HepG2 (cell line): ENCODE results near the gene LHPP. TPM values are rescaled to one million over a fixed set of nuclear protein-coding genes. Genes with fewer than 3 reads are reported as not detected.

Experiments used
- ATAC-seq: fragments of 200-7000 bp; cut with Tn5 transposase; 3 replicates; pipeline ENCODE4 v1.9.1; 2020; ENCODE audit warnings: mild to moderate bottlenecking, moderate library complexity
- BruUV-seq: library from RNA; stranded (reverse); fragments of 400-500 nt; replicated peaks from 2 replicates; lab custom pipeline; 2021; lab: Mats Ljungman, UMichigan
- CTCF ChIA-PET: fragments of 300-600 bp; formaldehyde crosslinking; extraction: SDS; loops from one replicate; lab custom pipeline; 2021; ENCODE audit warnings: low total read pairs, inconsistent platforms, low intra/inter-chr PET ratio; lab: Yijun Ruan, JAX
- POLR2A ChIA-PET: fragments of 350-600 bp; sonication (Branson Sonifier 250); formaldehyde crosslinking; loops from one replicate; lab custom pipeline; 2020; ENCODE audit warnings: antibody characterized with exemption, inconsistent platforms; lab: Yijun Ruan, JAX
- DNase-seq: peaks from one replicate; pipeline ENCODE4 v3.0.0-alpha.2; 2015; ENCODE audit warnings: low spot score
- FAIRE-seq: peaks from 3 replicates; lab custom pipeline; 2011; peaks lifted over from hg19 to GRCh38; lab: Jason Lieb, UNC
- H2AFZ ChIP-seq: one replicate; pipeline ENCODE4 v1.6.1; 2011; ENCODE audit warnings: low read length, inconsistent platforms
- H3K27ac ChIP-seq: fragments of 300-600 bp; 3 replicates; pipeline ENCODE4 v1.8.0; 2011; ENCODE audit warnings: mixed run types, mild to moderate bottlenecking, mixed read lengths, low read length, inconsistent platforms; ENCODE audit not compliant: insufficient read depth; ENCODE audit errors: extremely low read length
- H3K27me3 ChIP-seq, 2 experiments: fragments of 200-600 bp in 1 of 2; 2 replicates in 1 of 2; 3 replicates in 1 of 2; pipeline versions ENCODE4 v1.6.0 to v1.8.0; 2011; ENCODE audit warnings: low read length in 2 of 2, mild to moderate bottlenecking in 2 of 2, moderate library complexity in 2 of 2, inconsistent platforms in 1 of 2; ENCODE audit not compliant: insufficient read depth in 2 of 2, control insufficient read depth in 1 of 2
- H3K36me3 ChIP-seq, 2 experiments: fragments of 200-600 bp in 1 of 2; replicated peaks in 1 of 2; 2 replicates in 1 of 2; 3 replicates in 1 of 2; pipeline versions ENCODE4 v1.5.1 to v1.8.0; 2011; ENCODE audit warnings: low read length in 2 of 2, inconsistent platforms in 1 of 2; ENCODE audit not compliant: insufficient read depth in 2 of 2, control insufficient read depth in 1 of 2
- H3K4me1 ChIP-seq: 2 replicates; pipeline ENCODE4 v1.5.1; 2012; ENCODE audit warnings: low read length, inconsistent platforms; ENCODE audit not compliant: insufficient read depth
- H3K4me2 ChIP-seq: 2 replicates; pipeline ENCODE4 v1.6.0; 2011; ENCODE audit warnings: low read depth, low read length, inconsistent platforms
- H3K4me3 ChIP-seq, 3 experiments: fragments of 200-600 bp in 1 of 3; sonication (generic), shearing (Covaris generic) in 1 of 3; replicated peaks in 1 of 3; 2 replicates each; pipeline ENCODE4 v1.5.1; 2011 to 2016; ENCODE audit warnings: low read length in 3 of 3, inconsistent platforms in 2 of 3, low read depth in 2 of 3, mild to moderate bottlenecking in 2 of 3, control low read depth in 1 of 3, mixed read lengths in 1 of 3; ENCODE audit not compliant: insufficient read depth in 1 of 3
- H3K79me2 ChIP-seq: one replicate; pipeline ENCODE4 v1.6.1; 2011; ENCODE audit warnings: low read length, inconsistent platforms; ENCODE audit not compliant: insufficient read depth
- H3K9ac ChIP-seq: 2 replicates; pipeline ENCODE4 v1.6.0; 2011; ENCODE audit warnings: mild to moderate bottlenecking, low read depth, low read length, inconsistent platforms; ENCODE audit not compliant: insufficient read depth
- H3K9me3 ChIP-seq: 2 replicates; pipeline ENCODE4 v1.5.1; 2012; ENCODE audit warnings: mild to moderate bottlenecking, low read length
- H4K20me1 ChIP-seq: 2 replicates; pipeline ENCODE4 v1.6.0; 2011; ENCODE audit warnings: inconsistent platforms, mild to moderate bottlenecking, low read length, moderate library complexity; ENCODE audit not compliant: insufficient read depth
- EED ChIP-seq: sonication (generic); formaldehyde crosslinking; IDR thresholded peaks from 2 replicates; pipeline ENCODE4 v1.5.0; 2020; ENCODE audit warnings: mild to moderate bottlenecking, missing genetic modification reagents
- HNF4A ChIP-seq: sonication (generic); formaldehyde crosslinking; IDR thresholded peaks from 2 replicates; pipeline ENCODE4 v1.4.0; 2020; ENCODE audit warnings: missing genetic modification reagents
- HOXA3 ChIP-seq: sonication (generic); formaldehyde crosslinking; IDR thresholded peaks from 2 replicates; pipeline ENCODE4 v1.5.0; 2020; ENCODE audit warnings: missing genetic modification reagents
- KAT7 ChIP-seq: IDR thresholded peaks from 2 replicates; pipeline ENCODE4 v1.6.1; 2018; ENCODE audit warnings: borderline replicate concordance, missing compliant biosample characterization
- MYC ChIP-seq: sonication (generic); formaldehyde crosslinking; IDR thresholded peaks from 2 replicates; pipeline ENCODE4 v1.9.0; 2021; ENCODE audit warnings: missing genetic modification reagents, borderline replicate concordance
- RELA ChIP-seq: sonication (generic); formaldehyde crosslinking; IDR thresholded peaks from 2 replicates; pipeline ENCODE4 v1.4.0; 2020; ENCODE audit warnings: missing genetic modification reagents
- ZFP37 ChIP-seq: sonication (generic); formaldehyde crosslinking; IDR thresholded peaks from 2 replicates; pipeline ENCODE4 v1.4.0; 2020; ENCODE audit warnings: missing genetic modification reagents, borderline replicate concordance
- ZHX1 ChIP-seq: sonication (generic); formaldehyde crosslinking; IDR thresholded peaks from 2 replicates; pipeline ENCODE4 v1.8.1; 2022; ENCODE audit warnings: low read depth, mild to moderate bottlenecking, missing genetic modification reagents
- ZNF263 ChIP-seq: sonication (generic); formaldehyde crosslinking; IDR thresholded peaks from 2 replicates; pipeline ENCODE4 v1.4.0; 2020; ENCODE audit warnings: missing genetic modification reagents
- ZNF33B ChIP-seq: sonication (generic); formaldehyde crosslinking; IDR thresholded peaks from 2 replicates; pipeline ENCODE4 v1.5.1; 2020; ENCODE audit warnings: mild to moderate bottlenecking, missing genetic modification reagents
- ZNF549 ChIP-seq: sonication (generic); formaldehyde crosslinking; IDR thresholded peaks from 2 replicates; pipeline ENCODE4 v1.5.0; 2020; ENCODE audit warnings: missing genetic modification reagents
- ZNF749 ChIP-seq: sonication (generic); formaldehyde crosslinking; IDR thresholded peaks from 2 replicates; pipeline ENCODE4 v1.8.0; 2022; ENCODE audit warnings: mild to moderate bottlenecking, missing genetic modification reagents, moderate library complexity, borderline replicate concordance
- ZNF776 ChIP-seq: sonication (generic); formaldehyde crosslinking; IDR thresholded peaks from 2 replicates; pipeline ENCODE4 v1.4.0; 2020; ENCODE audit warnings: mild to moderate bottlenecking, missing genetic modification reagents
- WGBS: methylation state at CpG from one replicate; pipeline ENCODE4 v1.1.6; 2017; ENCODE audit warnings: low lambda C conversion rate; 5-methylcytosine and 5-hydroxymethylcytosine counted together
- in situ Hi-C: cut with HindIII; loops from 2 replicates; pipeline ENCODE4 v1.10.0; 2017; ENCODE audit warnings: low pct_unique_long_range_greater_than_20kb; ENCODE audit not compliant: extremely low pct_ligation_motif_present
- intact Hi-C: fragments of 100-400 bp; cut with micrococcal nuclease; formaldehyde crosslinking; loops from one replicate; pipeline ENCODE4 v1.10.0; 2022; ENCODE audit not compliant: unreplicated experiment
- polyA plus RNA-seq, 8 experiments: library from polyadenylated mRNA; depleted of rRNA in 3 of 8; stranded (reverse) in 7 of 8; unstranded in 1 of 8; fragments of >200 nt; fragmentation: Illumina TruSeq in 4 of 8; extraction: Trizol in 4 of 8; gene quantifications; 2 replicates each; pipeline versions ENCODE4 v1.2.1 to v1.2.3, GENCODE V29; 2011 to 2016; ENCODE audit warnings: low read depth in 4 of 8, missing spikeins in 1 of 8, mixed read lengths in 1 of 8; ENCODE audit not compliant: insufficient read depth in 1 of 8
- total RNA-seq, 5 experiments: library from RNA; depleted of rRNA; stranded (reverse); fragments of >200 nt; fragmentation: Illumina TruSeq; extraction: Trizol; gene quantifications; 2 replicates each; pipeline ENCODE4 v1.2.3, GENCODE V29; 2016; ENCODE audit warnings: low read depth in 1 of 5

Gene LHPP
- total and polyA plus RNA-seq, 2 of the 13 experiments (the other 11 are each of a cell fraction or from before 2014, with no cell fraction given), result 5.2 to 13.1 TPM

- no peaks in the 10 kb centered on the region for H3K36me3 ChIP-seq
- 50% methylated on average over 17 of the region's 22 CpGs for WGBS
- H4K20me1 ChIP-seq, result no peaks in the 10 kb centered on the region
- no peaks in the 10 kb centered on the region for H3K9me3 ChIP-seq
- FAIRE-seq, result no peak
- intact Hi-C loops, result no loop called here
- TF ChIP-seq HNF4A (CRISPR knock-in tag) (peak; percentile 14; the same call in 1 of the 2 replicates), ZNF549 (CRISPR knock-in tag) (0 out of 2 replicates have a peak, but pooled peaks have one; percentile 69), HOXA3 (CRISPR knock-in tag) (no peak)
- TF ChIP-seq, all 625 proteins: peak for 2
- POLR2A ChIA-PET, result no interaction called here
- in situ Hi-C loops, result no loop called here
- Histone ChIP-seq H3K9ac (no peak overlapping the region), H3K4me2 (no peak overlapping the region), H2AFZ (no peak overlapping the region), H3K27ac (no peak overlapping the region), H3K4me1 (no peaks in the 10 kb centered on the region), H3K4me3 (no peak overlapping the region), H3K79me2 (no peaks in the 10 kb centered on the region), H3K27me3 (peaks cover 0 to 2% of the 10 kb centered on the region in 2 experiments; a peak in 1 of 5 replicates)
- ATAC-seq (no peak; the same call in 2 of the 3 replicates), DNase-seq (no peak)
- CTCF ChIA-PET, result no interaction called here
- no TSS peak for BruUV-seq
Observed at GRCh38 chr10:124575107-124576035, 113.7 kb downstream of the LHPP start.

DNA sequence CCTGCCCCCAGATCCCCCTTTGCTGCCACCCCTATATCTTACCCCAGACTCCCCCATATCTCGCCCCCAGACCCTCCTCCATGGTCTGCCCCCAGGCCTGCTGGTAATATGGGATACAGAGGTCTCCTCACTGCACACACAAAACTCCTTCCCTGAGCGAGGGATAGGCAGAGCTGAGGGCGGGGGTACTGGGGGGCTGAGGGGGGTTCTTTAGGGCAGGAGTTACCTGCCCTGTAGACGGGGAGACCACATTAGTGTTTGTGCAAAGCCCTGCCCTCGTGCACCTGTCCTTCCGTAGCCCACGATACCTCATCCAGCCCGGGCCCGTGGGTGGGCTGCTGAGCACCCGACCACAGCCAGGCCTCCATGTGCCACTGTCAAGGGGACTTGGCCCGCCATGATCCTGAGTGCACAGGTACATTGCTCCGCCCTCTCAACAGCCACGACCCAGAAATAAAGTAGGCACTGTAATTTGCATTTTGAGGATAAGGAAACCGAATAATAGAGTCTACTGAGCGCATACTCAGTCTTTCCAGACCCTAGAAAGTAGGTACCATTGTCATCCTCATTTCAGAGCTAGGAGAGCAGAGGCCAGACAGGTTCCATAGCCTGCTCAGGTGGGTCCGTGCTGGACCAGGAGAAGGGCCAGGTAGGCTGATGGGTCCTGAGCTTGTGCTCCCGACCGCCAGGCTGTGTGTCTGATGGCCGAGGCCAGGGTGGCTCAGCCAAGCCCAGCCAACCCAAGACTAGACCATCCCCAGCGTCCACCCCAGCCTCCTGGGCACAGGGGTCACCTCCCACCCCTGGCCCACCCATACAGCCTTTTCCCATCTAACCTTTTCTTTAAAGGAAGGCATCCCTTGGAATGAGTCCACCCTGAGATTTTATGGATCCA, 115.2 kb downstream of the LHPP start:
- no peaks in the 10 kb centered on the region for H3K4me1 ChIP-seq
- POLR2A ChIA-PET, result no interaction called here
- peaks cover 0 to 2% of the 10 kb centered on the region in 2 experiments; a peak in 1 of 5 replicates for H3K27me3 ChIP-seq
- intact Hi-C loops, result no loop called here
- H3K4me2 ChIP-seq, result no peak overlapping the region
- no peak overlapping the region for H3K9ac ChIP-seq
- WGBS, result 30% methylated on average over 13 of the region's 20 CpGs
- no peak overlapping the region for H2AFZ ChIP-seq
- no peaks in the 10 kb centered on the region for H3K9me3 ChIP-seq
- BruUV-seq, result no TSS peak
- no peak for FAIRE-seq
- in situ Hi-C loops, result no loop called here
- H3K79me2 ChIP-seq, result no peaks in the 10 kb centered on the region
- CTCF ChIA-PET, result no interaction called here
- H3K36me3 ChIP-seq, result no peaks in the 10 kb centered on the region
- H3K27ac ChIP-seq, result no peak overlapping the region
- no peak for TF ChIP-seq MYC (CRISPR knock-in tag)
- no peak for TF ChIP-seq EED (CRISPR knock-in tag)
- no peak for TF ChIP-seq ZNF776 (CRISPR knock-in tag)
- no peak for TF ChIP-seq ZNF33B (CRISPR knock-in tag)
- TF ChIP-seq ZHX1 (CRISPR knock-in tag), result no peak
- no peak for TF ChIP-seq RELA (CRISPR knock-in tag)
- no peak for TF ChIP-seq ZNF263 (CRISPR knock-in tag)
- TF ChIP-seq KAT7, result no peak
- no peak for TF ChIP-seq ZFP37
- no peak for TF ChIP-seq ZNF749 (CRISPR knock-in tag)
- H3K4me3 ChIP-seq, result no peak overlapping the region
- no peaks in the 10 kb centered on the region for H4K20me1 ChIP-seq
- DNase-seq, result no peak
- ATAC-seq, result no peak
